Measurements from ENCODE around the gene SHC4. TPM values are rescaled to one million over a fixed set of nuclear protein-coding genes. Genes with fewer than 3 reads are reported as not detected.

The SHC4 gene, protein sequence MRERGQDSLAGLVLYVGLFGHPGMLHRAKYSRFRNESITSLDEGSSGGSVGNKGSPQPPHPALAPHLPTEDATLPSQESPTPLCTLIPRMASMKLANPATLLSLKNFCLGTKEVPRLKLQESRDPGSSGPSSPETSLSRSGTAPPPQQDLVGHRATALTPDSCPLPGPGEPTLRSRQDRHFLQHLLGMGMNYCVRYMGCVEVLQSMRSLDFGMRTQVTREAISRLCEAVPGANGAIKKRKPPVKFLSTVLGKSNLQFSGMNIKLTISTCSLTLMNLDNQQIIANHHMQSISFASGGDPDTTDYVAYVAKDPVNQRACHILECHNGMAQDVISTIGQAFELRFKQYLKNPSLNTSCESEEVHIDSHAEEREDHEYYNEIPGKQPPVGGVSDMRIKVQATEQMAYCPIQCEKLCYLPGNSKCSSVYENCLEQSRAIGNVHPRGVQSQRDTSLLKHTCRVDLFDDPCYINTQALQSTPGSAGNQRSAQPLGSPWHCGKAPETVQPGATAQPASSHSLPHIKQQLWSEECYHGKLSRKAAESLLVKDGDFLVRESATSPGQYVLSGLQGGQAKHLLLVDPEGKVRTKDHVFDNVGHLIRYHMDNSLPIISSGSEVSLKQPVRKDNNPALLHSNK
- total RNA-seq (2021), result 0.44 to 0.63 TPM (median 0.46 TPM) in 3 replicates
- Bru-seq, nascent RNA, result percentile 17 among the genes with signal in this experiment
- long read RNA-seq, experiment 1, full-length matches to known transcripts, result 1 of 1 reads
- long read RNA-seq, experiment 1, partial matches to known transcripts, result 0 of 1 reads
- long read RNA-seq, experiment 1, other reads (novel, unspliced or antisense), result 0 of 1 reads
- long read RNA-seq, experiment 2, result 0 reads
- long read RNA-seq, experiment 3, full-length matches to known transcripts, result 1 of 1 reads
- long read RNA-seq, experiment 3, partial matches to known transcripts, result 0 of 1 reads
- long read RNA-seq, experiment 3, other reads (novel, unspliced or antisense), result 0 of 1 reads

GRCh38 chr15:48963524-48964113 is at the start of gene SHC4:
TSS of gene SHC4 (minus strand) at chr15:48963919. CDS start at chr15:48963015, 904 bp downstream.
- no peaks in the 10 kb centered on the region for H3K9me3 Mint-ChIP-seq
- no peak within 1 kb of the TSS; the same call in 1 of the 2 replicates for H3K27ac Mint-ChIP-seq
- POLR2A ChIA-PET, result interaction anchor here (0.7 to 1.6 kb wide), 6 partner anchors 9 to 153 kb away, joined by 3 to 11 read pairs (median 5); partner anchors contain the start of genes CEP152 and EID1
- peaks cover 41% of the 10 kb centered on the region for H3K27me3 Mint-ChIP-seq (ENCODE audit: low read depth)
- CTCF ChIA-PET, result interaction anchor here (0.7 to 7.5 kb wide), 11 partner anchors 10 to 913 kb away, joined by 3 to 152 read pairs (median 7); partner anchors contain the start of genes CEP152 and EID1
- DNase-seq (ENCODE audit: low spot score) (peak; percentile 60), ATAC-seq (peak; percentile 89)
- peak within 1 kb of the TSS; percentile 91 for H3K4me3 Mint-ChIP-seq
- peaks cover 13% of the 10 kb centered on the region for H3K4me1 Mint-ChIP-seq
- TF ChIP-seq, protein P1, sequence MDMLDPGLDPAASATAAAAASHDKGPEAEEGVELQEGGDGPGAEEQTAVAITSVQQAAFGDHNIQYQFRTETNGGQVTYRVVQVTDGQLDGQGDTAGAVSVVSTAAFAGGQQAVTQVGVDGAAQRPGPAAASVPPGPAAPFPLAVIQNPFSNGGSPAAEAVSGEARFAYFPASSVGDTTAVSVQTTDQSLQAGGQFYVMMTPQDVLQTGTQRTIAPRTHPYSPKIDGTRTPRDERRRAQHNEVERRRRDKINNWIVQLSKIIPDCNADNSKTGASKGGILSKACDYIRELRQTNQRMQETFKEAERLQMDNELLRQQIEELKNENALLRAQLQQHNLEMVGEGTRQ (CRISPR knock-in tag; IDR thresholded peaks at IDR 0.05), result no peak
- no peaks in the 10 kb centered on the region for H3K36me3 Mint-ChIP-seq

DNA sequence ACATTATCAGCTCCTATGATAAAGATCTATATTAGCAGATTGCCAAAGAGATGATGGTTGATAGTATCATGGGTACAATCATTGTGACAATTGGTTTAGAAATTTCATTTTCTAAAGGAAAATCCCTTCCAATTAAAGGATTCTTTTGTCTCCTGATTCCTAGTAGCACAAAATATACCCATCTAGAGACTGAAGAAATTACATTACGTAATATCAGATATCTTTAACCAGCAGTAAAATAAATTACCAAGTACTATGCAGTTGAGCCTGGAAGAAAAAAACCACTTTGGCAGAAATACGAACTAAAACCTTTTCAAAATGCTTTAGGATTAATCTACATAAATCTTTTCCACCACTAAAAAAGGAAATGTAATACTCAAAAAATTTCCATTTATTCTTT is 35.6 kb upstream of the SHC4 start:
- Mint-ChIP-seq H3K27me3 (ENCODE audit: low read depth) (no peaks in the 10 kb centered on the region), H3K9me3 (peaks cover 24% of the 10 kb centered on the region), H3K36me3 (peaks cover 45% of the 10 kb centered on the region), H3K27ac (no peak overlapping the region), H3K4me1 (no peaks in the 10 kb centered on the region), H3K4me3 (no peak overlapping the region)
- ChIA-PET CTCF (interaction anchor here (1.1 kb wide), 1 partner anchor 147 kb away, joined by 3 read pairs; no protein-coding TSS in a partner anchor), POLR2A (no interaction called here)
- no peak for ATAC-seq
- DNase-seq (ENCODE audit: low spot score), result no peak
- TF ChIP-seq AFF4 (CRISPR knock-in tag; IDR thresholded peaks at IDR 0.05; ENCODE audit: borderline replicate concordance) (no peak), TP53 (CRISPR knock-in tag; IDR thresholded peaks at IDR 0.05) (no peak), NR1H2 (CRISPR knock-in tag; IDR thresholded peaks at IDR 0.05) (no peak), E2F1 (CRISPR knock-in tag; IDR thresholded peaks at IDR 0.05) (no peak), SMAD4 (CRISPR knock-in tag; IDR thresholded peaks at IDR 0.05) (no peak), NFE2L1 (CRISPR knock-in tag; IDR thresholded peaks at IDR 0.05) (no peak), ETV6 (CRISPR knock-in tag; IDR thresholded peaks at IDR 0.05) (no peak), SOX15 (CRISPR knock-in tag; IDR thresholded peaks at IDR 0.05) (no peak), ESRRA (CRISPR knock-in tag; IDR thresholded peaks at IDR 0.05; ENCODE audit: borderline replicate concordance) (no peak), GRHL2 (CRISPR knock-in tag; IDR thresholded peaks at IDR 0.05; ENCODE audit: insufficient replicate concordance, severe bottlenecking) (no peak), ATF2 (CRISPR knock-in tag; IDR thresholded peaks at IDR 0.05; ENCODE audit: borderline replicate concordance, low read depth) (no peak), ZNF512 (CRISPR knock-in tag; IDR thresholded peaks at IDR 0.05; ENCODE audit: borderline replicate concordance) (no peak)
- TF ChIP-seq, protein P2, sequence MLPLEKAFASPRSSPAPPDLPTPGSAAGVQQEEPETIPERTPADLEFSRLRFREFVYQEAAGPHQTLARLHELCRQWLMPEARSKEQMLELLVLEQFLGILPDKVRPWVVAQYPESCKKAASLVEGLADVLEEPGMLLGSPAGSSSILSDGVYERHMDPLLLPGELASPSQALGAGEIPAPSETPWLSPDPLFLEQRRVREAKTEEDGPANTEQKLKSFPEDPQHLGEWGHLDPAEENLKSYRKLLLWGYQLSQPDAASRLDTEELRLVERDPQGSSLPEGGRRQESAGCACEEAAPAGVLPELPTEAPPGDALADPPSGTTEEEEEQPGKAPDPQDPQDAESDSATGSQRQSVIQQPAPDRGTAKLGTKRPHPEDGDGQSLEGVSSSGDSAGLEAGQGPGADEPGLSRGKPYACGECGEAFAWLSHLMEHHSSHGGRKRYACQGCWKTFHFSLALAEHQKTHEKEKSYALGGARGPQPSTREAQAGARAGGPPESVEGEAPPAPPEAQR (CRISPR knock-in tag; IDR thresholded peaks at IDR 0.05), result no peak
- TF ChIP-seq, protein P3, sequence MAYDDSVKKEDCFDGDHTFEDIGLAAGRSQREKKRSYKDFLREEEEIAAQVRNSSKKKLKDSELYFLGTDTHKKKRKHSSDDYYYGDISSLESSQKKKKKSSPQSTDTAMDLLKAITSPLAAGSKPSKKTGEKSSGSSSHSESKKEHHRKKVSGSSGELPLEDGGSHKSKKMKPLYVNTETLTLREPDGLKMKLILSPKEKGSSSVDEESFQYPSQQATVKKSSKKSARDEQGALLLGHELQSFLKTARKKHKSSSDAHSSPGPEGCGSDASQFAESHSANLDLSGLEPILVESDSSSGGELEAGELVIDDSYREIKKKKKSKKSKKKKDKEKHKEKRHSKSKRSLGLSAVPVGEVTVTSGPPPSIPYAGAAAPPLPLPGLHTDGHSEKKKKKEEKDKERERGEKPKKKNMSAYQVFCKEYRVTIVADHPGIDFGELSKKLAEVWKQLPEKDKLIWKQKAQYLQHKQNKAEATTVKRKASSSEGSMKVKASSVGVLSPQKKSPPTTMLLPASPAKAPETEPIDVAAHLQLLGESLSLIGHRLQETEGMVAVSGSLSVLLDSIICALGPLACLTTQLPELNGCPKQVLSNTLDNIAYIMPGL (CRISPR knock-in tag; IDR thresholded peaks at IDR 0.05), result no peak
